Measurements from ENCODE around the gene HRK.

The HRK gene

GRCh38 chr12:116898669-116899068 lies 17.4 kb upstream of the HRK start:
- H3K4me3 ChIP-seq (ENCODE audit: low read depth, low read length) = no peak overlapping the region
- no peak for TF ChIP-seq CTCF (IDR thresholded peaks at IDR 0.05; ENCODE audit: low read depth, low read length, missing control alignments)
- DNase-seq (ENCODE audit: low read depth) = no peak

- TF ChIP-seq CTCF (IDR thresholded peaks at IDR 0.05; ENCODE audit: low read depth, low read length, missing control alignments) = no peak
- no peak overlapping the region for H3K4me3 ChIP-seq (ENCODE audit: low read depth, low read length)
- no peak for DNase-seq (ENCODE audit: low read depth)
Measured at GRCh38 chr12:116897476-116897875, 16.2 kb upstream of the HRK start.

GRCh38 chr12:116896411-116896924 lies 15.2 kb upstream of the HRK start:
- no peak for TF ChIP-seq CTCF (IDR thresholded peaks at IDR 0.05; ENCODE audit: low read depth, low read length, missing control alignments)
- no peak overlapping the region for H3K4me3 ChIP-seq (ENCODE audit: low read depth, low read length)
- no peak for DNase-seq (ENCODE audit: low read depth)

GRCh38 chr12:116894913-116895312 lies 13.7 kb upstream of the HRK start:
- DNase-seq (ENCODE audit: low read depth) = no peak
- H3K4me3 ChIP-seq (ENCODE audit: low read depth, low read length) = no peak overlapping the region
- TF ChIP-seq CTCF (IDR thresholded peaks at IDR 0.05; ENCODE audit: low read depth, low read length, missing control alignments) = no peak

- no peak overlapping the region for H3K4me3 ChIP-seq (ENCODE audit: low read depth, low read length)
- no peak for DNase-seq (ENCODE audit: low read depth)
Measured at GRCh38 chr12:116892349-116893140, 11.3 kb upstream of the HRK start.

GRCh38 chr12:116891019-116891418 lies 9.8 kb upstream of the HRK start:
- TF ChIP-seq CTCF (IDR thresholded peaks at IDR 0.05; ENCODE audit: low read depth, low read length, missing control alignments) = no peak
- no peak overlapping the region for H3K4me3 ChIP-seq (ENCODE audit: low read depth, low read length)
- no peak for DNase-seq (ENCODE audit: low read depth)

More at GRCh38 chr12:116892349-116893140, 11.3 kb upstream of the HRK start:
- TF ChIP-seq CTCF (IDR thresholded peaks at IDR 0.05; ENCODE audit: low read depth, low read length, missing control alignments) = no peak

GRCh38 chr12:116890330-116890729 lies 9.1 kb upstream of the HRK start:
- no peak overlapping the region for H3K4me3 ChIP-seq (ENCODE audit: low read depth, low read length)
- DNase-seq (ENCODE audit: low read depth) = no peak
- no peak for TF ChIP-seq CTCF (IDR thresholded peaks at IDR 0.05; ENCODE audit: low read depth, low read length, missing control alignments)

Measured in GM12864 (cell line).